Mucosa of stomach (tissue), 1 donor: ENCODE measurements around the gene GRPR.

Source experiments
- H3K27me3 ChIP-seq: one replicate; pipeline ENCODE4 v1.7.0; 2013; ENCODE audit warnings: mild to moderate bottlenecking, low read length; ENCODE audit not compliant: control insufficient read depth, insufficient read depth
- H3K36me3 ChIP-seq: one replicate; pipeline ENCODE4 v1.7.0; 2013; ENCODE audit warnings: low read length; ENCODE audit not compliant: control insufficient read depth, insufficient read depth
- H3K4me1 ChIP-seq: one replicate; pipeline ENCODE4 v1.7.0; 2013; ENCODE audit warnings: mild to moderate bottlenecking, low read length; ENCODE audit not compliant: control insufficient read depth, insufficient read depth
- H3K4me3 ChIP-seq: one replicate; pipeline ENCODE4 v1.7.0; 2013; ENCODE audit warnings: low read length
- H3K9ac ChIP-seq: one replicate; pipeline ENCODE4 v1.7.0; 2013; ENCODE audit warnings: mild to moderate bottlenecking, low read length, moderate library complexity
- H3K9me3 ChIP-seq: one replicate; pipeline ENCODE4 v1.7.0; 2013; ENCODE audit warnings: mild to moderate bottlenecking, low read length, moderate library complexity; ENCODE audit not compliant: control insufficient read depth
- donor health status: Pancreatic carcinoma.

GRPR gene

DNA sequence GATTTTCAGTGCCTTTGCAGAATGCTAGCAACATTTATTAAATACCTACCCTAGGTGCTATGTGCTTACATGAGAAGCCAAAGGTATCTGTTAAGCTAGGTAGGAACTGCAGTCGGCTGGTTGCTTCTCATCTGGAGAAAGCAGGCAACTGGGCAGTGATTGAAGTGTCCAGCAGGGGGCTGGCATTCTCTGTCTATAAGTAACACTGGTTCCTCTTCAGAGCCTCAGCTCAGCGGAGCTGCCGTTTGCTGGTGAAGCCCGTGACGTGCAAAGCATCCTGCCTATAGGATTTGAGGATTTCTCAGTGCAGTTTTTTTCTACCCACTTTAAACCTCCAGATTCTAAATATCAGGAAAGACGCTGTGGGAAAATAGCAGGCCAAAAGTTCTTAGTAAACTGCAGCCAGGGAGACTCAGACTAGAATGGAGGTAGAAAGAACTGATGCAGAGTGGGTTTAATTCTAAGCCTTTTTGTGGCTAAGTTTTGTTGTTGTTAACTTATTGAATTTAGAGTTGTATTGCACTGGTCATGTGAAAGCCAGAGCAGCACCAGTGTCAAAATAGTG, at the start of gene GRPR:
TSS of gene GRPR (plus strand) at position 344 of the 565 bp plus-strand sequence. CDS start 389 bp downstream, outside the sequence.
- H3K4me1 ChIP-seq, result no peaks in the 10 kb centered on the region
- H3K9me3 ChIP-seq, result no peaks in the 10 kb centered on the region
- peaks cover 4% of the 10 kb centered on the region for H3K27me3 ChIP-seq
- H3K4me3 ChIP-seq, result no peak within 1 kb of the TSS
- H3K36me3 ChIP-seq, result no peaks in the 10 kb centered on the region
- no peak within 1 kb of the TSS for H3K9ac ChIP-seq

DNA sequence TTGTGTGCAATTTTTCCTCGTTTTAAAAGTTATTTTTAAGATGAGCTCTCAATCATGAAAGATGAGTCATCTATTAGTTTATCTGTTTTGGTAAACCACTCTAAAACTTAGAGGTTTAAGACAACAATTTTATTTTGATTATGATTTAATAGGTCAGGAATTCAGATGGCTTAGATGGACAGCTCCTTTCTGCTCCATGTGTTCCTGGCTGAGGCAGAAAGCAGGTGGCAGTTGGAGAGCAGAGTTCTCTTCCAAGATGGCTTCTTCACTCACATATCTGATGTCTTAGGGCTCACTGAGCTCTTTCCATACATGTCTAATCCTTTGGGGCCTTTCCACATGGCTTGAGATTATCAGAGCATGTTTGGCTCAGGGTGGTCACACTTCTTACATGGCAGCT, 48.3 kb upstream of the GRPR start:
- Histone ChIP-seq H3K9me3 (no peaks in the 10 kb centered on the region), H3K9ac (no peak overlapping the region), H3K36me3 (no peaks in the 10 kb centered on the region), H3K27me3 (no peaks in the 10 kb centered on the region), H3K4me3 (no peak overlapping the region), H3K4me1 (no peaks in the 10 kb centered on the region)

DNA sequence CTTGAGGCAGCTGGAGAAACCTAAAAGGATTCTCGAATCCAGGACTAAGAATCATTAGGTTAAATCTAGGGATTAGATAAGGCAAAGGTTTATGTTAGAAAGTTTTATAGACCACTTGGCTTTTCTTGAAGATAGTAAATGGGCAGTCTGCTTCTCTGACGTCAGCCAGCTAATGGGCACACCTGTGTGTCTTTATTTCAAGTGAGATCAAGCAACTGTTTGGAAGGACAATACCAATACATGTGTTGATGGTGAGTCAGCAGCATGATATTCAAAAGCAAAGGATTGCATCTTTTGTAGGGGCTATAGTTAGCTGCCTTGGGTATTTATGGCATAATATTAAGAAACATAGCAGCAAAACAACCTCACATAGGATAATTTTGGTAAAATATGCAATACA, 46.5 kb upstream of the GRPR start:
- H3K9me3 ChIP-seq, result no peaks in the 10 kb centered on the region
- H3K4me1 ChIP-seq, result no peaks in the 10 kb centered on the region
- H3K9ac ChIP-seq, result no peak overlapping the region
- H3K27me3 ChIP-seq, result no peaks in the 10 kb centered on the region
- no peak overlapping the region for H3K4me3 ChIP-seq
- H3K36me3 ChIP-seq, result no peaks in the 10 kb centered on the region

DNA sequence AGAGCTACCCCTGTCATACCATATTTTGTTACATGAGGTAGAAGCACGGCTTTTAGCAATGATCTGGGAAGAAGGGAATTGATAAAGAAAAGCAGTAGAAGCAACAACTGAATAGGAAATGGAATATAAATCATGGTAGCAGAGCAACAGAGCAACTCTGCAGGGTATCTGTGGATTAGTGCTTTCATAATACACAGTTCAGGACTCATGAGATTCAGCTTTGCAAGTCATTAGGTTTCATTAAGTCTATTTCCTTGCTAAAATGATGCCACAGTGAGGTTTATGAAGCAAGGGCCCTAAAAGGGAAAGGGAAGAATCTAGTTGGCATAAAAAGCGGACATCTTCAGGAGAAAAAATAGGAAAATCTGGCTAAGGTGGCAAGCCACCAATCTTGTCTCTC, 45.6 kb upstream of the GRPR start:
- Histone ChIP-seq H3K27me3 (no peaks in the 10 kb centered on the region), H3K9ac (no peak overlapping the region), H3K4me1 (no peaks in the 10 kb centered on the region), H3K9me3 (no peaks in the 10 kb centered on the region), H3K36me3 (no peaks in the 10 kb centered on the region), H3K4me3 (no peak overlapping the region)

DNA sequence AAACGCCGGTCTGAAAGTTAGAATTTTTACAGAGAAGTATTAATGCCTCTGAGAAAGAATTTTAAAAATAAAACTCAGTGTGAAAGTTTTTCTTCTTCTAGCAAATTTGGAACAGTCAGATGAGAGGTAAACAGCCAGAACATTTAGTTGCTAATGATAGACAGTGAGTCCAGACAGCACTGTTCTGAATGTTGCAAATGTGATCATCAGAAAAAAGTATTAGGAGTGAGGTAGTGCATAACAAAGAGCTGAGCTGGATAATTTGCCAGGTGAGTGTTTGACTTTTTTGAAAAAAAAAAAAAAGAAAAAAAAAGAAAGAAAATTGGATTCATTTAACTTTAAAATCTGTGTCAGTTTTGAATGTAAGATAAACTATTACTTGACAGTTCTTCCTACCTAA, 42.0 kb upstream of the GRPR start:
- no peak overlapping the region for H3K9ac ChIP-seq
- H3K4me1 ChIP-seq, result no peaks in the 10 kb centered on the region
- H3K9me3 ChIP-seq, result no peaks in the 10 kb centered on the region
- H3K4me3 ChIP-seq, result no peak overlapping the region
- no peaks in the 10 kb centered on the region for H3K36me3 ChIP-seq
- H3K27me3 ChIP-seq, result no peaks in the 10 kb centered on the region

DNA sequence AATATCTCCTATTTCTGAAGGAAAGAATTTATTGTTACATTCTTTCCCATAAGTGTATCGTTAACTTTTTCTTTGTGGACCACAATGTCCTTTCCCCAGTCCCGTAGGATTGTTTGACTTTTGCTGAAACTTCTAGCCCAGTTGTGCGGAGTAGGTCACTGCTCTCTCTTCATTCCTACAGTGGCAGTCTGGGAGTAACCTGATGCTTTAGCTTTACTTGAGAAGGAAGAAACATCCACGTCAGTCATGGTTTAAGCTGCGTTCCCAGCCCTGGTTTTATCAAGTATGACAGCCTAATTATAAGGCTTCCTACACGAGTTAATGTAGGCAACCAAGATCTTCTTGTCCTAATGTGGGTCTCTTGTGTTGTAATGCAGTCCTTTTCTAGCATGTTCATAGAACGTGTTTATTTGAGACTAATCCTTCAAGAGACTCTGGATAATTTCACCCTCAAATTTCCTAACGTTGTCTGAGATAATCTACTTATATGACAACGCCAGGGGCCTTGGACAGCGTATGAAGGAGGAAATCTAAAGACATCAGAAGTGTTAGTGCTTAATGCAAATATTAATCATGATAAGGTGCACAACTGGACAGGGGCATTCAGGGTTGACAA, 40.8 kb upstream of the GRPR start:
- no peaks in the 10 kb centered on the region for H3K4me1 ChIP-seq
- H3K36me3 ChIP-seq, result no peaks in the 10 kb centered on the region
- H3K27me3 ChIP-seq, result no peaks in the 10 kb centered on the region
- H3K9me3 ChIP-seq, result no peaks in the 10 kb centered on the region
- no peak overlapping the region for H3K9ac ChIP-seq
- H3K4me3 ChIP-seq, result no peak overlapping the region

DNA sequence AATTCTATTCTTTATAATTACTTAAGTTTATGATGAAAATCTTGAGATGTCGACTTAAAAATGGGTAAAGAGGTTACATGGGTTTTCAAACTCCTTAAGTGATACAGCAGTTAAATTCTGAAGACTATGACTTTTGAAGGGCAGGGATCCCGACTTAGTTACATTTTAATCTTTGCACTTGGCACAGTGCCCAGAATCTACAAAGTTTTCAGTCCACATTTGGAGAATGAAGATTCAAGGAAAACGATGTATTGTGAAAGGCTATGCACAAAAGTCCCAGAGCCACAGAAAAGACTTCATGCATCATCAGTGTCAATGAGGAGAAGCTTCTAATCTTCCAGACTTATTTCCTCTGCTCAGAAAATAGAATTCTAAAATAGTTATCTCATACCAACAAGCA, 36.3 kb upstream of the GRPR start:
- Histone ChIP-seq H3K4me3 (no peak overlapping the region), H3K4me1 (no peaks in the 10 kb centered on the region), H3K36me3 (no peaks in the 10 kb centered on the region), H3K9ac (no peak overlapping the region), H3K27me3 (no peaks in the 10 kb centered on the region), H3K9me3 (no peaks in the 10 kb centered on the region)

DNA sequence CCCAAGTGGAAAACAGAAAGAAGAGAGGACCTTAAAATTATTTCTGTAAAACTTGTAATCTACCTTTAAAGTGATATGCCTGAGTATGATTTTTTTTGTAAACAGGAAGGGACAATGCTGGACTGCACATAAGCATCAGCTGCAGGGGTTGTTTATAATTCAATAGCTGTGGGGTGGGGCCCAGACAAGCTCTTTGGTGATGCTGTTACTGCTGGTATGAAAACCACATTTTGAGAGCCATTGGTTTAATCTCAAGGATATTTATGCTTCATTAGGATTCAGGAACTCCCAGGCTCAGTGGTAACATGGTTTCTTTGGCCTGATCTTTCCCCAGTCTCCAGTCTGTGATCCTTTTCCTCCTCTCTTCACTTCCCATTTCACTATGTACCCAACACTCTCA, 34.3 kb upstream of the GRPR start:
- no peak overlapping the region for H3K9ac ChIP-seq
- no peaks in the 10 kb centered on the region for H3K4me1 ChIP-seq
- no peaks in the 10 kb centered on the region for H3K9me3 ChIP-seq
- H3K4me3 ChIP-seq, result no peak overlapping the region
- no peaks in the 10 kb centered on the region for H3K27me3 ChIP-seq
- H3K36me3 ChIP-seq, result no peaks in the 10 kb centered on the region

DNA sequence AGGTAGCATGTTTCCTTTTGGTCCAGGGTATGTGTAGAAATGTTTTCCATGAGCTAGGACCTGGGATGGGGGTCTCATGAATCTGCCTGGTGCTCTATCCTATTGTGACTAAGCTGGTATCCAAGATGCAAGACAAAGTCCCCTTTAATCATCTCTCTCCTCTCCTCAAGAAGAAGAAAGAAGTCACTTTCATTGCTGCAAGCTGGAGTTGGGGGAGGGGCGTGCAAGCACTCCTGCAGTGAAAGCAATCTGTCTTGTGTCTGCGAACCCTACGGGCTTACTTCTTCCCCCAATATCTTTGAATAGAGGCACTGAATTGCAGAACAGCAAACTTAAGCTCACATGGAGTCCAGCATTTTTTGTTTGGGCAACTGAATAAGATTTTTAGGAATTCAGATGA, 27.2 kb upstream of the GRPR start:
- Histone ChIP-seq H3K4me1 (no peaks in the 10 kb centered on the region), H3K36me3 (no peaks in the 10 kb centered on the region), H3K9ac (no peak overlapping the region), H3K4me3 (no peak overlapping the region), H3K9me3 (no peaks in the 10 kb centered on the region), H3K27me3 (no peaks in the 10 kb centered on the region)

DNA sequence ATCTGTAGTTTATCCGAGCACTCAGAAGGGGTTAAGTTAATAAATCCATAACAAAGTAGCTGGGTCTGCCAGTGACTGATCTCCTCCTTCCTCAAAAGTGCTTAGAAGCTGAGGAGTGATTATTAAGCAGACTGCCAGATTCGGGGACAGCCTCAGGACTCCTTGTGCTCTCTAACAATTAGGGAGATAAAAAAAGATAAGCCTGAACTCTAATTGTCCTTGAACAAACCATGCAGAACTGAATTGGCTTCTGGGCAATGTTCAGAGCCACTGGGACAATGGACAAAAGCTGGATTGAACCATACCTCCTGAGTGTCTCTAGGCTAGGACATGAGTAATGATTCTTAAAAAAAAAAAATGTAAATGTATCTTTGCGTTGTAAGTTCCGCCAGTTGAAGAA, 22.7 kb upstream of the GRPR start:
- Histone ChIP-seq H3K27me3 (no peaks in the 10 kb centered on the region), H3K9me3 (no peaks in the 10 kb centered on the region), H3K36me3 (no peaks in the 10 kb centered on the region), H3K9ac (no peak overlapping the region), H3K4me1 (no peaks in the 10 kb centered on the region), H3K4me3 (no peak overlapping the region)

DNA sequence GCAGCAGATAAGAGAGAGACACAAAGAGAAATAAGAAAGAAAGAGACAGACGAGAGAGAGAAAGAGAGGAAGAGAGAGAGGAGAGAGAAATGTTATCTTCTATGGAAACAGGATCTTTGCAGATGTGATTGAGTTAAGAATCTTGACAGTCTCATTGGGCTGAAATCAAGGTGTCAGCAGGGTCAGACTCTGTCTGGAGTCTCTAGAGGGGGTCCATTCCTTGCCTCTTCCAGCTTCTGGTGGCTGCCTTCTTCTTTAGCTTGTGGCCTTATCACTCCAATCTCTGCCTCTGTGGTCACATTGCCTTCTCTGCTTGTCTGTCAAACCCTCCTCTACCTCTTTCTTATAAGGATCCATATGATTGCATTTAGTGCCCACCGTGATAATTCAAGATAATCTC, 21.8 kb upstream of the GRPR start:
- H3K4me3 ChIP-seq, result no peak overlapping the region
- H3K27me3 ChIP-seq, result no peaks in the 10 kb centered on the region
- H3K36me3 ChIP-seq, result no peaks in the 10 kb centered on the region
- no peaks in the 10 kb centered on the region for H3K9me3 ChIP-seq
- no peaks in the 10 kb centered on the region for H3K4me1 ChIP-seq
- H3K9ac ChIP-seq, result no peak overlapping the region

DNA sequence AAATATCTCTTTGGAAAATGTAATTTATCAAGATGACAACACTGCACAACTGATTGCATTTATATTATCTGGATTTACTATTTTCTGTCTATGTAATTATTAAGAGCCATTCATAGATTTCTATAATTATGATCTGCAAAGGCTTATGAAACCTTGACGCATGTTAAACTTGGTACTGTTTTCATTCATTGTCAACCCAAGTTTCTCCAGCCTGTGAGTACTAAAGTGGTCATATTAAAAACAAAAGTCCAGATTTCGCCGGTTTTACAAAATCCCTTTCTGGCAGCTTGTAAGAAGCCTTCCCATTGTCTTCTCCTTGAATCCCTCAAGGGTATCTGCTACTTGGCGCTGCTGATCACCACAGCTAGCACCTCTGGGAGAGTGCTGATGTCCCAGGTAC, 19.7 kb upstream of the GRPR start:
- no peaks in the 10 kb centered on the region for H3K27me3 ChIP-seq
- no peak overlapping the region for H3K9ac ChIP-seq
- no peaks in the 10 kb centered on the region for H3K36me3 ChIP-seq
- H3K4me1 ChIP-seq, result no peaks in the 10 kb centered on the region
- no peak overlapping the region for H3K4me3 ChIP-seq
- H3K9me3 ChIP-seq, result no peaks in the 10 kb centered on the region

DNA sequence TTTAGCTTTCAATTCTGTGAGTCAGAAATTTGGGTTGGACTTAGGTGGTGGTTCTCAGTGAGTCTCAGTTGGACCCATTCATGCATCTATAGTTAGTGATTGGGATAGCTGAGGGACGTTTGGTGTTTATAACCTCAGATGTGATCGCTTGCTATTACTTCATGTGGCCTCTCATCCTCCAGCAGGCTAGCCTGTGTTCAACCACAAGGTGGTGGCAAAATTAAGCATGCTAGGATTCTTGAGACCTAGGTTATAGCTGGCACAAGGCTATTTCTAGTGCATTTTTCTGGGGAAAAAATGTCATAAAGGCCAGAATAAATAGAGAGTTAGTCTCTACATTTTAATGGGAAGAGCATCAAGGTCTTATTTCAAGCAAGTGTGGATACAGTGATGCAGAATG, 10.9 kb upstream of the GRPR start:
- Histone ChIP-seq H3K4me1 (no peaks in the 10 kb centered on the region), H3K9me3 (no peaks in the 10 kb centered on the region), H3K9ac (no peak overlapping the region), H3K36me3 (no peaks in the 10 kb centered on the region), H3K4me3 (no peak overlapping the region), H3K27me3 (no peaks in the 10 kb centered on the region)
